Prostate gland (tissue), 2 donors: ENCODE data around the gene EMP1.

Experiments
- POLR2A ChIP-seq: fragments of 450-650 bp; IDR thresholded peaks from one replicate; pipeline ENCODE4 v1.6.1; 2016; ENCODE audit warnings: antibody characterized with exemption, mild to moderate bottlenecking
- TF ChIP-seq, protein P1 (sequence below), 4 experiments: fragments of 200-600 bp in 2 of 4; fragments of 450-650 bp in 2 of 4; sonication (generic) in 2 of 4; IDR thresholded peaks; 1 replicate in 3 of 4; 2 replicates in 1 of 4; pipeline ENCODE4 v1.5.1; 2016 to 2019; ENCODE audit warnings: antibody characterized with exemption in 4 of 4, mild to moderate bottlenecking in 2 of 4, moderate library complexity in 2 of 4

DNA sequence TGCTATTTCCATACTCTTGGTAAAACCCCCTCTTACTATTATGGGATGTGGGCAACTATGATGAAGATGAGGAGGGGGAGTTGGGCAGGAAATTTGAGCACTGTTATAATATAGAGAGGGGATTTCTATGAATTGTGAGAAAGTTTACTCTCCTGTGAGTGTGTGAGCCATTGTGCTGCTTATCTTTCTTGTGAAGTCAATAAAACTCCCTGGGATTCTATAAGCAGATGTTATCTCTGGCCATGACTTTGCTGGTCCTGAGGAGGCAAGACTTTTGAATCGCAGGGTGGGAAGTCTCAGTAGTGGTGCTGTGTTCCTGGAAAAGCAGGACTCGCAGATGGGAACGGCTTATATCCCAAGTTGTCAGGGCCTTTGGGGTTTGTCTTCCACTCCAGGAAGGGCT lies 62.2 kb downstream of the EMP1 start:
- TF ChIP-seq, protein P1, sequence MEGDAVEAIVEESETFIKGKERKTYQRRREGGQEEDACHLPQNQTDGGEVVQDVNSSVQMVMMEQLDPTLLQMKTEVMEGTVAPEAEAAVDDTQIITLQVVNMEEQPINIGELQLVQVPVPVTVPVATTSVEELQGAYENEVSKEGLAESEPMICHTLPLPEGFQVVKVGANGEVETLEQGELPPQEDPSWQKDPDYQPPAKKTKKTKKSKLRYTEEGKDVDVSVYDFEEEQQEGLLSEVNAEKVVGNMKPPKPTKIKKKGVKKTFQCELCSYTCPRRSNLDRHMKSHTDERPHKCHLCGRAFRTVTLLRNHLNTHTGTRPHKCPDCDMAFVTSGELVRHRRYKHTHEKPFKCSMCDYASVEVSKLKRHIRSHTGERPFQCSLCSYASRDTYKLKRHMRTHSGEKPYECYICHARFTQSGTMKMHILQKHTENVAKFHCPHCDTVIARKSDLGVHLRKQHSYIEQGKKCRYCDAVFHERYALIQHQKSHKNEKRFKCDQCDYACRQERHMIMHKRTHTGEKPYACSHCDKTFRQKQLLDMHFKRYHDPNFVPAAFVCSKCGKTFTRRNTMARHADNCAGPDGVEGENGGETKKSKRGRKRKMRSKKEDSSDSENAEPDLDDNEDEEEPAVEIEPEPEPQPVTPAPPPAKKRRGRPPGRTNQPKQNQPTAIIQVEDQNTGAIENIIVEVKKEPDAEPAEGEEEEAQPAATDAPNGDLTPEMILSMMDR (IDR thresholded peaks at IDR 0.05) = no peak
- no peak for TF ChIP-seq POLR2A
